ENCODE data around the gene ASXL3.

The ASXL3 gene

DNA sequence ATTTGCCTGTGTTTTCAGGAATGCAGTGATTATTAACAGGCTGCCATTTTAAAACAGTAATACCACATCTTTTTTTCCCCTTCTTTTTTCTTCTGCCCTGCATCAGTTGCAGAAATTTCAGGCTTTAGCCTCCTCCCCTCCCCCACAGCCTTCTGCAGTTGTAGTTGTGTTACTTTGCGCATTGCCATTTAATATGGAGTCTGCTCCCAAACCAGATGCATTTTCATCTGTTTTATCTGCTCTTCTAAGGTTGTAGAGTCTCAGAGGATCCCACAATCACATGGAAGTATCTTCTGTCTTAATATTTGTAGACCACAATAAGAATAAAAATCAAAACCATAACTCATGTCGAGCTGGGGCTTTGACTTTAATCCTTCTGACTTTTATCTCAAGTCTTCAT lies 3.8 kb downstream of the ASXL3 start:
- DNase-seq (ENCODE audit: extremely low read depth in 1 of 2, low read depth in 1 of 2) = no peak

DNA sequence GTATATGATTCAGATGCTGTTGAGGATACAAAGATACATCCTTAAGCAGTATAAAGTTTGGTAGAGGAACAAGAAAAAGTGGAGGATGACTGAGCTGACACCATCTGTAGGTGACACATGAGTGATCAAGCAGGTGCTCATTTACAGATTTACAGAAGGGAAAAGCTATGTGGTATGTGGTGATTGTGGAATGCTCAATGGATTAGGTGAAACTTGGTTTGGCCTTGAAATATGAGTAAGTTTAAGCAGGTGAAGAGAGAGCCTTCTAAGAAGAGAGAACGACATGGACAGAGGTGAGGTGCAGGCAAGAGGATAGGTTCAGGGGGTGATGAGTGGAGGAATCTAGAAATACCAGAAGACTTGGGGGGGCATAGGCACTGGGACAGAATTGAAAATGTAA lies 5.9 kb downstream of the ASXL3 start:
- no peak for DNase-seq (ENCODE audit: extremely low read depth in 1 of 2, low read depth in 1 of 2)

DNA sequence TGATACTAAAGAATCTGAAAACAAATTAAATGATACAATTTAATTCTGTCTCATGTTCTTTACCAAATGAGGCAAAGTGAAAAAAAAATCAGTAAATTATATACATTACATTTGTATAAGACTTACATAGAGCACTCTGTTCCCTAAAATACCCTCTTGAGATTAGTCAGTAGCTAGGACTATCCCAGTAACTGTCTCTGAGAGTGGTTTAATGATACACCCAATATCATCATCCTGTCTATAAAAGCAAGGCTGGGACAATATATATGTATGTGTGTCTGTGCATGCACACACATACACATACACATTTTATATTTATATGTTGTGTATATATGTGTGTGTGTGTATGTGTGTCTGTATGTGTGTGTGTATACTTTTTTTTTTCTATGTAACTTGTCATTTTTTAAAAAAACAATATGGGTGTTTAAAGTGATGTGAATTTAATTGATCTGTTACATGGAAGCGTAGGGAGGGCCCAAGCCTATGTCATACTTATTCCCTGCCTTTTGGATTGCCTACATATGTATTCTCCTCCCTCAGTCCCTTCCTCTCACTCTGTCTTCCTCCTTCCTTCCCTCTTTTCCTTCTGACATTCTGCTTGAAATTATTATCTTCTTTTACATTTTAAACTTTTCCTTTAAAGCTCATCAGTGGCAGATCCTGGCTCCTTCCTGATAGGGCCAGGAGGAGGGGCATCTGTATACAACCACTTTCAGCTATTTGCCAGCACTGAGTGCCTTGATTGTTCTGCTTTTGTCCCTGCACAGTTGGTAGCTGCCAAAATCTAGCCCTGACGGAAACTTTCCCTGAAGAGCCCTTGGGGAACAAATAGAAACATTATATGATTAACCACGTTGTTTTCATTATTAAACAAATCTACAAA lies 6.8 kb downstream of the ASXL3 start:
- no peak for DNase-seq (ENCODE audit: extremely low read depth in 1 of 2, low read depth in 1 of 2)

DNA sequence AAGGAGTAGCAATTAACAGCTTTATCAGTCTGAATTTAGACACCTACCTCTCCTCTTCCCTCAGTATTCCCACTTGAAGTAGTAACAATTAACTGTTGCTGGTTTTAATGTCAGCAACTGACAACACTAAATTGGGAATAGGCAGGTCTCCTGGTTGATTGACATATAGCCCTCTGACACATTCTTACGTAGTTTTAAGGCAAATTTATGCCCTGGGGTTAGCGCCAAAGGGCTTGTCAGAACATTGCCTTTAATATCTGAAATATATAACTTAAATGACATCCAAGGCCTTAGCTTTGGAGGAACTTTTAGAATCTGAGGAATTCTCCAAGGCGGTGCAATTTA lies 7.4 kb downstream of the ASXL3 start:
- no peak for DNase-seq (ENCODE audit: extremely low read depth in 1 of 2, low read depth in 1 of 2)

DNA sequence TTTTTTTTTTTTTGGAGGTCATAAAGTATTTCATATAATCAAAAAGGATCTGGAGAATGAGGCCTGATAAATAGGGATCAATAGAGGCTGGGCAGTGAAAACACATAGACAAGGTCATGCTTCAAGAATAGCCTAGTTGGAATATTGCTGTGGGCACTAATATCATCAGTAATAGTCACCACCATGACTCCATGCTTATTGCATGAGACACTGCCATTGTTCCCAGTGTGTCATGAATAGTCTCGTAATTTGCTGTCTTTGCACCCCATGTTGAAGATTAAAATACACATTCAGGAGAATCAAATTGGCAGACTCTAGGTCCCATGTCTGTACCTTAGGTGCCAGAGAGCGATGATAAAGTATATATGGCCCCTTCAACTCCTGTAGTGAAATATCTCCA lies 10.3 kb downstream of the ASXL3 start:
- no peak for DNase-seq (ENCODE audit: extremely low read depth in 1 of 2, low read depth in 1 of 2)

DNA sequence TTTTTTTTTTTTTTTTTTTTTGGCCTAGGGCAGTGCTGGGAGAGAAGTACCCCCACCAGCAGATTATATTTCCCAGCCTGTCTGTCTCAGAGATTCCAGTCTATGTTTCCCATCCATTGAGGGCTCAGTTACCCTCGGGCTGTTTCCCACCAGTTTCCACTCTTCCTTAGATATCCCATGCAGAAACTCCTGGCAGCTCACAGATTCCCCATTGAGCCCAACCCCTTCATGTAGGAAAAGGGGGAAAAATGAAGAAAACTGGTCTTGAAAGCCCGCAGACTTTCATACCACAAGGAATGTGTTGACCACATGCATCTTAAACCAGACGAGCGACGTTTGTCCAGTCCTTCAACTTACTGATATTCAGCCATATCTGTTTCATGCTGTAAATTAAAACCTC lies 15.2 kb downstream of the ASXL3 start:
- DNase-seq (ENCODE audit: extremely low read depth in 1 of 2, low read depth in 1 of 2) = no peak

DNA sequence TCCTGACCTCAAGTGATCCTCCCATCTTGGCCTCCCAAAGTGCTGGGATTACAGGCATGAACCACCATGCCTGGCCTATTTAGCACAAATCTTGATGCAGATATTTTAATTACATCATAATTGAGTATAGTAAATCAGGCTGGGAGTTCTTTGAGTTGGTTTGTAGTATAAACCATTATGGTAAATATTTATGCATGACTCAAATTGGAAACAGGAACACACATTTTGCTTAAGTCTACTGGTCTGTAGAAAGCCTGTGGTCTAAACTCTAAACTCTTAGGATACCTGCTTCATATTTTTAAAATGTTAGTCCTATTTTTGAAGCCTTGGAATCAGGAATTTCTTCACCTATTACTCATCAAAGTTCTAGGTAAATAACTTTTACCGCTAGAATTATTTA lies 16.8 kb downstream of the ASXL3 start:
- DNase-seq (ENCODE audit: extremely low read depth in 1 of 2, low read depth in 1 of 2) = no peak

DNA sequence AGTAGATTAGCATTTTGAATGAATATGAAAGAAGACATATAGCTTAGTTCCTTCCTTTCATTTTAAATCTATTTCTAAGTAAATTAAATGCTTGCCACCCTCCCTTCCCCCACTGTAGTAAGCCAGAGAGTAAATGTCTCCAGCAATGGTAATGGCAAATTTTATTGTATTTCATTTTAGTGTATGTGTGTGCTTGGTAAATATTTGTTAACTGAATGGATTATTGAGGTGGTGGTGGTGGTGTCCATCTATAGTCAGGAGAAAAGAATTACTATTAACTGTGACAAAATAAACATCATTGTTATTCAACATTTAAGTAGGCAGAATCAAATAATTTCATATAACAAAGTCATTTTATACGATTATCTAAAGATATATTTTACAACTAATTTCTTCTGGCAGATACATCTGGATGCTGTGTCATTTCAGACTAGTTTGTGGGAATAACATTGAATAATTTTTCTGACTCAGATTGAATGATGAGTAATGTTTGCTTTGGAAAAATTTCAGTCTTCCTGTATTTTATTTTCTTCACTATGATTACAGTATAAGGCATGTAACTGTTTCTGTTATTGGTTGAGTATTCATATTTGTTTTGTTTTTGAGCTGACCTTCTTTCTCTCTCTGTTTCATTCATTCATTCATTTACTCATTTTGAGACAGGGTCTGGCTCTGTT lies 18.3 kb downstream of the ASXL3 start:
- DNase-seq (ENCODE audit: extremely low read depth in 1 of 2, low read depth in 1 of 2) = no peak

DNA sequence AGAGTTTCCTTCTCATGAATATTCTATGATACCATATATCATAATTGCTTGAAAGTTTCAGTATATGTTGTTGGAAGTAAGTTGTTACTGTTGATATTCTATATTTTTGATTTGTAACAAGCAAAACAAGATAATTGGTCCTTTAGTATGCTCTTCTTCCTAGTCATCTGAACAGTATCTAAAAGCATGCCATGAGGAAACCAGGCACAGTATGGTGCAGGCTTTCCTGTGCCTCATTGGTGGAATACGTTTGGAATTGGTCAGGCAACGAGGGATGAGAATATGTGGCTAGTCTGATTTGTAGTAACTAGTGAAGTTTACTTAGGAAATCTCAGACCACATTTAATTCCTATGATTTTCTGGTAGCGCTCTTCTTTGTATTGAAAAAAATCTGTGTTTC lies 22.8 kb downstream of the ASXL3 start:
- DNase-seq (ENCODE audit: extremely low read depth in 1 of 2, low read depth in 1 of 2) = no peak

DNA sequence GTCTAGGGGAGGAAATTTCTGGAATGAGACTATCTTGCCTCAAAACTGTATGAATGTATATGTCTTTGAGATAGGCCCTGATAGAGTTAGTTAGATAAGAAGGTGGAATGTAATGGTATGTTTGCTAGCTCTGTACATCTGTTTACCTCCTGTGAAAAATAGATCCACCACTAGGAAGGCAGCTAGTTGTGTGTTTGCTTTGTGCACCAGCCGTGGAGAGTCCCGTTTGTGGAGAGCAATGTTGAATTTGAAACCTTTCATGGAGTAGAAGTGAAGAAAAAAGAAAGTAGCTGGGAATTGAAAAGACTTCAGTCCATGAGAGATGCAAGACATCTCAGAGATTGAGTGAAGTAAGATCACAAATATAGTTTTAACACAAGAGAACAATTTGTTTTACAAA lies 25.4 kb downstream of the ASXL3 start:
- DNase-seq (ENCODE audit: extremely low read depth in 1 of 2, low read depth in 1 of 2) = no peak

DNA sequence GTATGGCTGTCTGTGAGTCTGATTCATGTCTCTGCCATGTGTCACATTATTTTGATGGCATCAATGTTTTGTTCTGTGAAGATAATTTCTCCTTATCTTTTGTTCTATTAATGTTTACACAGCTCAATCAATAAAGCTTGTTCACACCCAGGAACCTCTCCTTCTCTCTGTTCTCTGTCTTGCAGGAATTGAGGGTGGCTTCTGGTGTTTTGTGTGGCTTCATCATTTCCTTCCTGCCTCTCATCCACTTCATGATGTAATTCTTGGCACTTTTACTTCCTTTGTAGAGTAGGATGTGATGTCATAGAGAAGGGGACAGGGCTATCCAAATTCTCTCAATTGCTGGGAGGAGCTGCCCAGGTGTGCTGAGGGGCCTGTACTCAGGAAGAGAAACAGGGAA lies 27.2 kb downstream of the ASXL3 start:
- no peak for DNase-seq (ENCODE audit: extremely low read depth in 1 of 2, low read depth in 1 of 2)

DNA sequence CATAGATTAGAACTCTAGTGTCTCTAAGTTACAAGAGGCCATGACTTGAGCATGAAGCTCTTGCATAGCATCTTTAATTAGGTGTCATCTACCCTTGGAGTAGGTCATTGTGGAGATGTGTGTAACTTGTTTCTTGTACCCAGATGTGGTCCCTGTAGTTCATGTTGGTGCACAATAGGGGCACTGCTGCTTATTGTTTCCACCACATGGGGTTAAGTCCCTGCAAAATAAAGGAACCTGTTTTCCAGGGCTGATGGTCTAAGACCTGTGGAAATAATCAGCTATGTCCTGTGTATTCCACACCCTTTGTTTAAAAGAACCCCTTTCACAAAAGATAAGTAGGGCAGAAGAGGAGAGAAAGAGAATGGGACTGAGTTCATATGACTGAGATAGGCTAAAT lies 28.6 kb downstream of the ASXL3 start:
- DNase-seq (ENCODE audit: extremely low read depth in 1 of 2, low read depth in 1 of 2) = no peak

DNA sequence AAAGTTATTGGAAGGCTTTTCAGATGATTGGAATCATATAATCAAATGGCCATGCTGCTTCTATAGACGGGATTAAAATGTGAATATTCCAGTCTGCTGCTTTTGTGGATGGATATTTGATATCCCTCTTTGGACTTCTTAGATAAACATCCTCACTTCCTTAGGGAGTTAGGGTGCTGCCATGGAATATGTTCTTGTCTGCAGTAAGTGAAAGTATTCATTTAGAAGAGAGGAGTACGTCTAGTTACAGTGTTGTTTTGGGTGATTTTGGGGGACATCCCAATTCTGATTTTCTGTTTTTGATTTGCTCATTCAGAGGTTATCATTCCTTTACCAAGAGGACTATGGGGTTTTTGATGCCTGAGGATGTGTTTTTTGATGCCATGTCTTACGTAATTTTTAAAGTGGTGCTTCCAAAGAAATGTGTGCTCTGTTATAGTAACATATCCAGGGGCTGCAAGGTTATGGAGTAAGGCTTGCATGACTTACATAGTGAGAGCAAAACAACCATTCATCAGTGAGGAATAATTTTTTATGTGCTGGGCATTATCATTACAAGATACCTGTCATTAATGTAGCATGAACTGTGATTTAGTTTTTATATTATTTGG lies 33.6 kb downstream of the ASXL3 start:
- no peak for DNase-seq (ENCODE audit: extremely low read depth in 1 of 2, low read depth in 1 of 2)

DNA sequence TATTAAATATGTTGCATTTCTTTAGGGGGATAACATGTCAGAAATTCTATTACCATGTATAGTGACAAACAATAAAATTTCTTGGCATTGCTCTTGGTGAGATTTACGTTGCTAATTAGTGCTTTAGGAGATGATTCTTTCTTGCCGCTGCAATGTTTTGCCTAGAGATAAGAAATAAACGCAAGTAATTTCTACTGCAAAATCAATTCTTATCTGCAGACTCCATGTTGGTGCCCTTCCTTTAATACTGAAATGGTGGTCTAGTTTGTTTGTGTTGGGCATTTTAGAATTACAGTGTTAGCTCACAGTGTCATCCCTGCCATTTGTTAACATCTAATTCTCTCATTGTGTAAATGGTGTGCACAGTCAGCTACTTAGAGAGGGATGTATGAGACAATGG lies 34.6 kb downstream of the ASXL3 start:
- no peak for DNase-seq (ENCODE audit: extremely low read depth in 1 of 2, low read depth in 1 of 2)

DNA sequence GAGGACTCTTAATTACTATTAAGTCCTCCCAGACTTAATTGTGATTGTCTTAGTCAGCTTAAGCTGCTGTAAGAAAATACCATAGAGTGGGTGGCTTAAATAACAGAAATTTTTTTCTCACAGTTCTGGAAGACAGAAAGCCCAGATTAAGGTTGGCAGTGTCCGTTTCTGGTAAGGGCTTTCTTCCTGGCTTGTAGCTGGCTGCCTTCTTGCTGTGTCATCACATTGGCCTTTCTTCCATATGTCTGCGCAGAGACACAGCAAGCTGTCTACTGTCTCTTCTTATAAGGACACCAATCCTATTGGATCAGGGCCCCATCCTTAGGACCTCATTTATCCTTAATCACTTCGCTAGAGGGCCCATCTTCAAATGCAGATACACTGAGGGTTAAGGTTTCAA lies 38.5 kb downstream of the ASXL3 start:
- no peak for DNase-seq (ENCODE audit: extremely low read depth in 1 of 2, low read depth in 1 of 2)

DNA sequence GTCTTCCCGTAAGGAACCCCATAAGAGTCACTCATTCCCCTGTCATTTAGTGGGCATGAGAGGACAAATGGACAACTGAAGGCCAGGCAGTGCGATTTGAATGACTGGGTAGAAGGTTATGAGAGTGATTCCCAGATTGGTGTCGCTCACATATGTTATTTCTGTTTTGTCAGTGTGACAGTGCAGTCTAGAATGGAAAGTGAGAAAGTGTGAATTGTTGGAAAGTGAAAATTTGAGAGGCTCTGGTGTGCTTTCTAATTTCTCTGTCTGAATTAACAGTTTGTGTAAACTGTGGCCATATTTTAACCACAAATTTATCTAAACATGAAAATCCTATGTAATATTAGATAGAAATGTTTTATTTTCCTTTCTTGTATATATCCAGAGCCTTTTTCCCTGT lies 49.1 kb downstream of the ASXL3 start:
- no peak for DNase-seq (ENCODE audit: extremely low read depth in 1 of 2, low read depth in 1 of 2)

DNA sequence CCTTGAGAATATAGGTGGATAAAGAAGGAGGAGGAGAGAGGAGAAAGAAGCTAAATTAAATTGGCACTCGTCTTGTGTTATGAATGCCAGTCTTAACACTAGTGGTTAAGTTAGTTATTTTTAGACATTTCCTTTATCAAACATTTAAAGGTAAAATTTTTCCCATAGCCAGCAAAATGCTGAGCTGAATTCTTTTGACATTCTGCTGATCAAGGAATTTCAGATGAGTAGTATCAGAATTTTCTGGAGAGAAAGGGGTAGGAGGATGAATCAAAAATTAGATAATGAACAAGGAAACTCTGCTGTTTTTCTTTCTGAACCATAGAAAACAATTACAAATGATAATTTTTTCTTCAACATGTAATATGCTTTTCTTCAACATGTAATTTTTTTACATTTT lies 52.5 kb downstream of the ASXL3 start:
- DNase-seq (ENCODE audit: extremely low read depth in 1 of 2, low read depth in 1 of 2) = no peak

DNA sequence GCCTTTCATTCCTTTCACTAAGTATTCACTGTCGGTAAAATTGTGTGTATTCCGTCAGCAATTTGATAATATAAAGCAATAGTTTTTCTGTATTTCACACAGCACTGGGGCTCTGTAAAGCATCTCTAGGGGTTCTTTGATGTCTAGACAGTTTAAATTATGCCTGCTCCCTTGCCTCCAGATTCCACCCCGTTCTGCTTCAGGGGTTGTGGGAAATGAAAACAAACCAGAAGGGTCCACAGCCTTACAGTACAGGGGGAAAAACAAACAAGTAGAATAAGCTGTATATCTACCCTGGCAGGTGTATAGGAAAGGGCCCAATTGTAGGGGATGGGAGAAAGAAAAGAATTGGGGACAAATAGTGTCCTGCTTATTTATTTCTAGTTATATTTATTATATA lies 63.1 kb downstream of the ASXL3 start:
- DNase-seq (ENCODE audit: extremely low read depth in 1 of 2, low read depth in 1 of 2) = no peak

DNA sequence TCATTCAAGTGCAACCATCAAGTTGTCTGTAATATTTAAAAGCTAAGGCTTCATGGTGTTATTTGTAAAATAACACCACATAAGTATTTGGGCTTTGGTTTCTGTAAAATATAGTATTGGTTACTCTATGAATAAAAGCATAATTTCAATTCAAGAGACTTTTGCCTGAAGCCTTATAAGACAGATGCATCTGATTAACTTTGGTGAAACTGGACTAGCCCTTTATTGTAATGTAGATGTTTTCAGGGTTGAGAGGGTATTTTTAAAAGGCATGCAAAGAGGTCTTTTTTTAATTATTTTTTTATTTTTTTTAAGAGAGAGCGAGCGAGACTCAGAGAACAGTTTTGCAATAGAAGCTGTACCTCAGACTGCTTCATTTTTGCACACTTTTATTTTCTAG lies 66.5 kb downstream of the ASXL3 start:
- DNase-seq (ENCODE audit: extremely low read depth in 1 of 2, low read depth in 1 of 2) = no peak

DNA sequence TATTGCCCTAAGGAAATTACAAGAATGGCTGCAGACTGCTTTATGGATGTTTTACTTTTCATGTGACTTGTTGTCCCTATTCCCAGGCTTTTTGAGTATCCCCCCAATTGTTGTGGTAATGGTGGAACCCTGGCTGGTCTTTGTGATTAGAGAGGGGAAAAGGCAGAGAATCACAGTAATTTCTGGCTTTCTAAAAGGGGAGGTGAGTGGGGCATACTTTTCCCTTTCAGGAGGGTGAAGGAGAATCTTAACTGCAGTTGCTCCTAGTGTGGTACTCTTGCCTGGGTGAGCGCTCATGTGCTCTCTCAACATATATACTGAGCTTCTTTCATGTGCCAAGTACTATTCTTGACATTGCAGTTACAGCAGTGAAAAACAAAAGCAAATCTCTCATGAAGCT lies 69.3 kb downstream of the ASXL3 start:
- DNase-seq (ENCODE audit: extremely low read depth in 1 of 2, low read depth in 1 of 2) = no peak

DNA sequence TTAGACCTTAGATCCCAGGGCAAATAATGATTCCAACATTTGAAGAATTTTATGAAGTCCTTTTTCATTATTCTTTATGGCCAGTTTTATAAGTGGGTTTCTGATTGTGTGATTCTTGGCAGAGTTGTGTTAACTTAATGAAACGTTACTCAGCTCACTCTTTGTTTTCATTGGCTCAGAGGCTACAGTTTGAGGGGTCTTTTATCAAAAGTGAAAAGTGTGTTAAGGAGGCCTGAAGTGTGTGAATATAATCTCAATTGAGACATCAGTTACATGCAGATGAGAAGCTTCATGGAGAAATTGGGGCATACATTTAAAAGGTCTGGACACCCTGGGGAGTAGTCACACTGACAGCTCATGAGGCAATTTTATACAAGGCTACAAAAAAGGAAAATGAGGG lies 74.6 kb downstream of the ASXL3 start:
- DNase-seq (ENCODE audit: extremely low read depth in 1 of 2, low read depth in 1 of 2) = no peak

DNA sequence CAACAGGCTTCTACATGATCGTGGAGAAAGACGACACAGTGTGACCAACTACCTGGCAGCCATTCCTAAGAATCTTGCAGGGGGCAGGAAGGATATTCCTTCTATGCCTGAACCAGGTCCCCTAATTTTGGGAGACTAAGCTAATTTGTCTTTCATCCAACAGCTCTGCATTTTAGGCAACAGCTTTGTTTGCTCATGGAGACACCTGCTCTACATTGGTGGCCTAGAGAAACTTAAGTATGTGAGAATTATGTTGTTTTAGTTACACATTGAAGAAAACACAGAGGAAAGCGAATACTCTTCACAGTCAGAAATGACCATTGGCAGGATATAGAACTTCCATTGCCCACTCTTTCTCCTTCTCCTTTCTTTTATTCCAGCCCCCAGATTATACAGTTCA lies 75.2 kb downstream of the ASXL3 start:
- DNase-seq (ENCODE audit: extremely low read depth in 1 of 2, low read depth in 1 of 2) = no peak

Measured in stimulated activated CD8-positive, alpha-beta memory T cell treated with anti-CD3 and anti-CD28 coated beads, Interleukin-7, amount 100 ng/mL, for 48 hours (primary cell).